H1 (cell line): Measurements from ENCODE around the gene AIRE. TPM values are rescaled to one million over a fixed set of nuclear protein-coding genes. Genes with fewer than 3 reads are reported as not detected.
A peak's percentile ranks its signal among the peaks of the same experiment; 100 is the strongest.
"Not testable (repeated sequence)": the region's sequence is repeated elsewhere in the genome, so short reads cannot be mapped to it uniquely, and the experiment has no call there.

Experiments
- CTCF ChIA-PET: fragments of 300-600 bp; sonication (Branson Sonifier 250); formaldehyde crosslinking; loops from one replicate; lab custom pipeline; 2021; ENCODE audit not compliant: partially characterized antibody; lab: Charles Lee
- POLR2A ChIA-PET: fragments of 300-600 bp; sonication (Branson Sonifier 250); formaldehyde crosslinking; loops from one replicate; lab custom pipeline; 2021; ENCODE audit warnings: inconsistent platforms; ENCODE audit not compliant: partially characterized antibody; lab: Charles Lee
- DNase-seq, 2 experiments: peaks; one replicate each; pipeline versions ENCODE4 v3.0.0 to v3.0.0-alpha.2; 2010 to 2022; ENCODE audit warnings: low spot score in 2 of 2, low read depth in 1 of 2, mixed read lengths in 1 of 2
- FAIRE-seq: peaks from 2 replicates; lab custom pipeline; 2011; peaks lifted over from hg19 to GRCh38; lab: Jason Lieb, UNC
- H2AFZ ChIP-seq: 2 replicates; pipeline ENCODE4 v1.8.1; 2012; ENCODE audit warnings: low read length, inconsistent platforms
- H2AK5ac ChIP-seq: 2 replicates; pipeline ENCODE4 v1.6.1; 2013; ENCODE audit warnings: low read depth, low read length
- H2BK120ac ChIP-seq: replicated peaks from 2 replicates; pipeline ENCODE3; 2013; ENCODE audit warnings: low read depth, low read length, inconsistent platforms
- H2BK12ac ChIP-seq: 2 replicates; pipeline ENCODE4 v1.6.1; 2013; ENCODE audit warnings: low read depth, low read length
- H2BK15ac ChIP-seq: 2 replicates; pipeline ENCODE4 v1.6.1; 2013; ENCODE audit warnings: low read length
- H2BK20ac ChIP-seq: 2 replicates; pipeline ENCODE4 v1.6.1; 2013; ENCODE audit warnings: low read length
- H2BK5ac ChIP-seq: 2 replicates; pipeline ENCODE4 v1.6.1; 2013; ENCODE audit warnings: low read depth, low read length
- H3K14ac ChIP-seq: 2 replicates; pipeline ENCODE4 v1.6.1; 2013; ENCODE audit warnings: inconsistent platforms; ENCODE audit not compliant: insufficient read length
- H3K18ac ChIP-seq: 2 replicates; pipeline ENCODE4 v1.6.1; 2013; ENCODE audit warnings: low read length; ENCODE audit errors: extremely low read depth
- H3K23ac ChIP-seq: 2 replicates; pipeline ENCODE4 v1.6.1; 2013; ENCODE audit warnings: inconsistent platforms; ENCODE audit not compliant: insufficient read length
- H3K23me2 ChIP-seq: 2 replicates; pipeline ENCODE4 v1.6.1; 2013; ENCODE audit warnings: low read depth, low read length
- H3K27ac ChIP-seq: 2 replicates; pipeline ENCODE4 v1.6.1; 2011; ENCODE audit warnings: low read depth, low read length, inconsistent platforms
- H3K27me3 ChIP-seq, 4 experiments: replicated peaks in 1 of 4; 1 replicate in 1 of 4; 2 replicates in 3 of 4; pipeline versions ENCODE4 v1.6.1 to v1.8.1; 2011 to 2013; ENCODE audit warnings: low read length in 3 of 4, mild to moderate bottlenecking in 3 of 4, inconsistent platforms in 2 of 4, mixed read lengths in 2 of 4, moderate library complexity in 1 of 4; ENCODE audit not compliant: control insufficient read depth in 3 of 4, insufficient read depth in 3 of 4; ENCODE audit errors: extremely low read depth in 1 of 4
- H3K36me3 ChIP-seq, 4 experiments: 2 replicates each; pipeline versions ENCODE4 v1.6.1 to v1.8.1; 2011 to 2013; ENCODE audit warnings: mild to moderate bottlenecking in 4 of 4, low read length in 3 of 4, moderate library complexity in 2 of 4, control low read depth in 1 of 4, inconsistent platforms in 1 of 4; ENCODE audit not compliant: insufficient read depth in 4 of 4, control insufficient read depth in 2 of 4
- H3K4ac ChIP-seq: replicated peaks from 2 replicates; pipeline ENCODE3; 2013; ENCODE audit warnings: low read length, low read depth, mixed read lengths, inconsistent platforms; ENCODE audit not compliant: insufficient read length
- H3K4me1 ChIP-seq, 4 experiments: replicated peaks in 1 of 4; 1 replicate in 1 of 4; 2 replicates in 3 of 4; pipeline versions ENCODE4 v1.6.1 to v1.8.1; 2011 to 2013; ENCODE audit warnings: low read length in 3 of 4, inconsistent platforms in 2 of 4, mixed read lengths in 1 of 4; ENCODE audit not compliant: insufficient read depth in 4 of 4, control insufficient read depth in 3 of 4
- H3K4me2 ChIP-seq, 2 experiments: 2 replicates each; pipeline versions ENCODE4 v1.6.1 to v1.8.1; 2011 to 2013; ENCODE audit warnings: low read depth in 2 of 2, low read length in 2 of 2, control low read depth in 1 of 2, inconsistent platforms in 1 of 2, mild to moderate bottlenecking in 1 of 2; ENCODE audit not compliant: insufficient read depth in 1 of 2
- H3K4me3 ChIP-seq, 4 experiments: fragments of 200-600, 300-600 bp in 1 of 4; sonication (generic), shearing (Covaris generic), sonication (Bioruptor Twin) in 1 of 4; 2 replicates each; pipeline versions ENCODE4 v1.5.1 to v1.8.1; 2011 to 2016; ENCODE audit warnings: low read length in 4 of 4, low read depth in 3 of 4, control low read depth in 2 of 4, inconsistent platforms in 2 of 4, mild to moderate bottlenecking in 2 of 4, mixed read lengths in 1 of 4, moderate library complexity in 1 of 4; ENCODE audit not compliant: insufficient read depth in 2 of 4; ENCODE audit errors: extremely low read depth in 1 of 4
- H3K56ac ChIP-seq: replicated peaks from 2 replicates; pipeline ENCODE3; 2013; ENCODE audit warnings: low read depth, mild to moderate bottlenecking, mixed read lengths, low read length, inconsistent platforms; ENCODE audit not compliant: insufficient read length
- H3K79me1 ChIP-seq: 2 replicates; pipeline ENCODE4 v1.6.1; 2013; ENCODE audit warnings: low read depth, low read length, control low read depth
- H3K79me2 ChIP-seq, 2 experiments: 2 replicates each; pipeline versions ENCODE4 v1.6.1 to v1.8.1; 2012 to 2013; ENCODE audit warnings: low read length in 2 of 2, mild to moderate bottlenecking in 2 of 2, inconsistent platforms in 1 of 2; ENCODE audit not compliant: insufficient read depth in 2 of 2, control insufficient read depth in 1 of 2
- H3K9ac ChIP-seq, 4 experiments: replicated peaks in 1 of 4; 1 replicate in 1 of 4; 2 replicates in 3 of 4; pipeline versions ENCODE4 v1.6.1 to v1.8.1; 2011 to 2013; ENCODE audit warnings: low read depth in 3 of 4, low read length in 3 of 4, control low read depth in 2 of 4, mild to moderate bottlenecking in 2 of 4, moderate library complexity in 2 of 4, inconsistent platforms in 1 of 4; ENCODE audit errors: extremely low read depth in 1 of 4
- H3K9me3 ChIP-seq, 2 experiments: 2 replicates each; pipeline versions ENCODE4 v1.6.1 to v1.8.1; 2012 to 2013; ENCODE audit warnings: mild to moderate bottlenecking in 2 of 2, moderate library complexity in 2 of 2, control low read depth in 1 of 2, inconsistent platforms in 1 of 2, low read depth in 1 of 2, low read length in 1 of 2, mixed read lengths in 1 of 2; ENCODE audit not compliant: insufficient read depth in 2 of 2
- H4K20me1 ChIP-seq, 2 experiments: replicated peaks in 1 of 2; 2 replicates each; pipeline versions ENCODE3 to v1.8.1; 2011 to 2013; ENCODE audit warnings: inconsistent platforms in 2 of 2, low read length in 2 of 2, mild to moderate bottlenecking in 1 of 2; ENCODE audit not compliant: insufficient read depth in 2 of 2, control insufficient read depth in 1 of 2
- H4K5ac ChIP-seq: 2 replicates; pipeline ENCODE4 v1.6.1; 2013; ENCODE audit warnings: low read length, low read depth, mixed read lengths, inconsistent platforms; ENCODE audit not compliant: insufficient read length
- H4K8ac ChIP-seq: 2 replicates; pipeline ENCODE4 v1.8.0; 2013; ENCODE audit warnings: mild to moderate bottlenecking, moderate library complexity, low read length, inconsistent platforms; ENCODE audit not compliant: insufficient read depth; ENCODE audit errors: extremely low read depth
- H4K91ac ChIP-seq: replicated peaks from 2 replicates; pipeline ENCODE3; 2013; ENCODE audit warnings: low read length, mixed read lengths, inconsistent platforms; ENCODE audit not compliant: insufficient read length
- WGBS, 2 experiments: shearing (Covaris generic) in 1 of 2; methylation state at CpG; one replicate each; pipeline versions ENCODE4 v1.1.6 to v1.1.7; 2013 to 2015; ENCODE audit warnings: low lambda C conversion rate in 2 of 2, mixed read lengths in 2 of 2, inconsistent platforms in 1 of 2, low coverage in 1 of 2, missing lambda C conversion rate in 1 of 2; ENCODE audit not compliant: insufficient replicate concordance in 2 of 2, insufficient coverage in 1 of 2, insufficient read length in 1 of 2; ENCODE audit errors: extremely low coverage in 1 of 2, missing lambda C conversion rate in 1 of 2; 5-methylcytosine and 5-hydroxymethylcytosine counted together
- polyA plus RNA-seq, 7 experiments: library from polyadenylated mRNA; depleted of rRNA in 3 of 7; stranded (reverse) in 5 of 7; unstranded in 2 of 7; fragments of >200 nt in 5 of 7; fragments of 200-250 nt in 2 of 7; gene quantifications; 1 replicate in 5 of 7; 2 replicates in 1 of 7; 4 replicates in 1 of 7; pipeline versions ENCODE4 v1.2.1 to v1.2.3, GENCODE V29; 2011 to 2013; ENCODE audit warnings: missing spikeins in 2 of 7, mixed read lengths in 2 of 7
- total RNA-seq: library from RNA; stranded (reverse); fragmentation: NEBNext Ultra II Directional; extraction: Animal tissue kit (Norgen Biotek cat#: 25700); gene quantifications from 2 replicates; pipeline ENCODE4 v1.2.1, GENCODE V29; 2021

The AIRE gene
- total and polyA plus RNA-seq, 2 of the 8 experiments (the other 6 are each of a cell fraction or from before 2014, with no cell fraction given) = 0.09 TPM; not detected in 1

GRCh38 chr21:44241281-44241680, 44.4 kb upstream of the AIRE start:
- H3K4me3 ChIP-seq, H2BK12ac ChIP-seq, H2AK5ac ChIP-seq, H3K4ac ChIP-seq, H4K20me1 ChIP-seq, H3K4me1 ChIP-seq, H2BK5ac ChIP-seq, H2BK20ac ChIP-seq, H3K79me2 ChIP-seq, H3K23ac ChIP-seq, DNase-seq, H3K14ac ChIP-seq, H4K5ac ChIP-seq, FAIRE-seq, CTCF ChIA-PET, H4K91ac ChIP-seq, H3K27ac ChIP-seq, H2AFZ ChIP-seq, H2BK15ac ChIP-seq, H3K18ac ChIP-seq, POLR2A ChIA-PET, H3K79me1 ChIP-seq, H3K9me3 ChIP-seq, H3K23me2 ChIP-seq, H3K27me3 ChIP-seq, H3K4me2 ChIP-seq, H3K56ac ChIP-seq, H3K36me3 ChIP-seq, H3K9ac ChIP-seq, H2BK120ac ChIP-seq, H4K8ac ChIP-seq: not testable (repeated sequence)
- no CpG with 5 or more reads among the region's 27 CpGs for WGBS, 2 experiments

GRCh38 chr21:44243980-44244379, 41.7 kb upstream of the AIRE start:
- H2BK5ac ChIP-seq, H3K14ac ChIP-seq, CTCF ChIA-PET, H3K79me1 ChIP-seq, H4K8ac ChIP-seq, H2AK5ac ChIP-seq, H4K91ac ChIP-seq, H3K9me3 ChIP-seq, H4K5ac ChIP-seq, H2AFZ ChIP-seq, H3K4me1 ChIP-seq, H3K4me2 ChIP-seq, H3K56ac ChIP-seq, H3K36me3 ChIP-seq, POLR2A ChIA-PET, DNase-seq, H3K18ac ChIP-seq, H2BK120ac ChIP-seq, H3K27me3 ChIP-seq, H3K4ac ChIP-seq, H2BK15ac ChIP-seq, H3K23me2 ChIP-seq, H2BK12ac ChIP-seq, H3K79me2 ChIP-seq, H2BK20ac ChIP-seq, H3K4me3 ChIP-seq, H4K20me1 ChIP-seq, H3K23ac ChIP-seq, H3K9ac ChIP-seq, H3K27ac ChIP-seq: not testable (repeated sequence)
- WGBS, 2 experiments = no CpG with 5 or more reads among the region's 15 CpGs
- FAIRE-seq = peak; percentile 87
